GM23338 (cell line): ENCODE results near the gene CAMKK2. TPM values are rescaled to one million over a fixed set of nuclear protein-coding genes. Genes with fewer than 3 reads are reported as not detected.

Source experiments
- ATAC-seq: fragments of 200-7000 bp; cut with Tn5 transposase; 3 replicates; pipeline ENCODE4 v1.9.1; 2020
- DNase-seq: peaks from one replicate; pipeline ENCODE4 v3.0.0-alpha.2; 2015; ENCODE audit warnings: low spot score
- H2AFZ ChIP-seq: fragments of 200-600 bp; sonication (generic); 2 replicates; pipeline ENCODE4 v1.8.0; 2016; ENCODE audit warnings: antibody characterized with exemption, mild to moderate bottlenecking, moderate library complexity
- H3F3A ChIP-seq: fragments of 200-600 bp; sonication (generic); replicated peaks from 2 replicates; pipeline ENCODE4 v1.8.0; 2017; ENCODE audit warnings: antibody characterized with exemption, mixed run types, low read depth
- H3K27ac ChIP-seq: fragments of 200-600 bp; sonication (generic); 2 replicates; pipeline ENCODE4 v1.6.1; 2016; ENCODE audit warnings: low read depth
- H3K27me3 ChIP-seq: fragments of 200-600 bp; sonication (generic); 2 replicates; pipeline ENCODE4 v1.8.0; 2016; ENCODE audit warnings: mild to moderate bottlenecking, mixed run types, moderate library complexity; ENCODE audit not compliant: insufficient read depth
- H3K36me3 ChIP-seq: fragments of 200-600 bp; sonication (generic); 2 replicates; pipeline ENCODE4 v1.8.0; 2016; ENCODE audit warnings: mild to moderate bottlenecking; ENCODE audit not compliant: insufficient read depth
- H3K4me1 ChIP-seq: fragments of 200-600 bp; sonication (generic); 2 replicates; pipeline ENCODE4 v1.8.0; 2016; ENCODE audit warnings: mild to moderate bottlenecking, moderate library complexity; ENCODE audit not compliant: insufficient read depth
- H3K4me2 ChIP-seq: fragments of 200-600 bp; sonication (generic); 2 replicates; pipeline ENCODE4 v1.7.1; 2017; ENCODE audit warnings: mixed run types
- H3K4me3 ChIP-seq: fragments of 200-600 bp; sonication (generic); 2 replicates; pipeline ENCODE4 v1.6.1; 2016; ENCODE audit warnings: mixed run types
- H3K79me2 ChIP-seq: fragments of 200-600 bp; sonication (generic); replicated peaks from 2 replicates; pipeline ENCODE4 v1.8.0; 2017; ENCODE audit warnings: mild to moderate bottlenecking; ENCODE audit not compliant: insufficient read depth
- H3K9me2 ChIP-seq: fragments of 200-600 bp; sonication (generic); 2 replicates; pipeline ENCODE4 v1.8.0; 2017; ENCODE audit not compliant: insufficient read depth
- H4K20me1 ChIP-seq: fragments of 200-600 bp; sonication (generic); replicated peaks from 2 replicates; pipeline ENCODE4 v1.8.0; 2017; ENCODE audit warnings: mild to moderate bottlenecking; ENCODE audit not compliant: insufficient read depth
- H3K27ac Mint-ChIP-seq: 2 replicates; pipeline ENCODE4 v1.8.0; 2020; ENCODE audit warnings: inconsistent platforms, mild to moderate bottlenecking, moderate library complexity, mixed read lengths
- H3K27me3 Mint-ChIP-seq: 3 replicates; pipeline ENCODE4 v1.8.0; 2022; ENCODE audit warnings: low read depth, mild to moderate bottlenecking, moderate library complexity, mixed read lengths, inconsistent platforms; ENCODE audit not compliant: insufficient read depth, poor library complexity
- H3K36me3 Mint-ChIP-seq: 3 replicates; pipeline ENCODE4 v1.8.0; 2021; ENCODE audit warnings: low read depth, mild to moderate bottlenecking, inconsistent platforms, moderate library complexity, mixed read lengths
- H3K4me1 Mint-ChIP-seq: 3 replicates; pipeline ENCODE4 v1.8.0; 2020; ENCODE audit warnings: mild to moderate bottlenecking, inconsistent platforms, mixed read lengths
- H3K4me3 Mint-ChIP-seq: 3 replicates; pipeline ENCODE4 v1.8.0; 2021; ENCODE audit warnings: moderate library complexity, mild to moderate bottlenecking, inconsistent platforms, mixed read lengths
- H3K9me3 Mint-ChIP-seq: 3 replicates; pipeline ENCODE4 v1.8.0; 2020; ENCODE audit warnings: moderate library complexity, mild to moderate bottlenecking, inconsistent platforms, mixed read lengths
- EZH2 ChIP-seq: fragments of 200-600 bp; sonication (generic); IDR thresholded peaks from one replicate; pipeline ENCODE4 v1.8.0; 2017; ENCODE audit warnings: antibody characterized with exemption, mild to moderate bottlenecking, low read depth; ENCODE audit not compliant: unreplicated experiment
- EZH2phosphoT487 ChIP-seq: fragments of 200-600 bp; sonication (generic); IDR thresholded peaks from one replicate; pipeline ENCODE4 v1.8.1; 2018; ENCODE audit warnings: antibody characterized with exemption; ENCODE audit not compliant: unreplicated experiment
- POLR2AphosphoS5 ChIP-seq: IDR thresholded peaks from 2 replicates; pipeline ENCODE4 v1.6.1; 2016; ENCODE audit warnings: antibody characterized with exemption, low read depth
- ZNF331 ChIP-seq: fragments of 250-450 bp; sonication (Bioruptor Pico); IDR thresholded peaks from 2 replicates; pipeline ENCODE4 v1.5.0; 2020; ENCODE audit warnings: low read depth, mild to moderate bottlenecking, moderate library complexity
- polyA plus RNA-seq: library from polyadenylated mRNA; unstranded; fragments of >200 nt; fragmentation: Nextera tagmentation; extraction: Ambion mirVana; gene quantifications from 2 replicates; pipeline ENCODE4 v1.2.1, GENCODE V29; 2016
- total RNA-seq: library from RNA; depleted of rRNA; stranded (reverse); fragments of >200 nt; shearing (Covaris generic); gene quantifications from 2 replicates; pipeline ENCODE4 v1.2.3, GENCODE V29; 2014
- TF ChIP-seq, protein P1 (sequence below): IDR thresholded peaks from one replicate; pipeline ENCODE4 v1.6.1; 2018; ENCODE audit warnings: antibody characterized with exemption; ENCODE audit not compliant: unreplicated experiment
- TF ChIP-seq, protein P2 (sequence below): IDR thresholded peaks from 2 replicates; pipeline ENCODE4 v1.6.1; 2016; ENCODE audit warnings: antibody characterized with exemption

Gene CAMKK2
- total and polyA plus RNA-seq, 2 experiments from 2014 or later = 10.3 to 26.4 TPM

DNA sequence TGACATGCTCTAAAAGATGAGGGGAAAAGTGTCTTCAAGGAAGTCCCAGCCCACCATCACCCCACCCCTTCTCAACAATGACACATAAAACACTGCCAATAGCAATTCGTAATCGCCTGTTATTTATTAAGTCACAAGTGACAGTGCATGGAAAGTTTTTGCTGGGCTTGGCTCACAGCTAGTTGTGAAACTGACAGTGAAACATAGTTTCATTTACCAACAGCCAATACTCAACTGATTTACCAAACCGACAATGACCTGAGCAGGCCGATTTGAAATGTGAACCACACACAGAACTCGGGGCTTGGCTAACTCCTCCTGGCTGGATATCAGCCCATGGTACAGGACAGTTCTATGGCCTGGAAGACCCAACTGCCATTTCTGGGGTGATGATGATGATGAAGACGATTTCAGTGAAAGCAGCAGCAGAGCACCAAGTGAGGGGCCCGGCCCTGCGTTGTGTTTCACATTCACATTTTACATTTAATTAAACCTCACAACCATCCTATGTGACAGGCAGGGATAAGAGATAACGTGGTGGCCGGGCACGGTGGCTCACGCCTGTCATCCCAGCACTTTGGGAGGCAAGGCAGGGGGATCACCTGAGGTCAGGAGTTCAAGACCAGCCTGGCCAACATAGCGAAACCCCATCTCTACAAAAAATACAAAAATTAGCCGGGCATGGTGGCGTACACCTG, 42.7 kb downstream of the CAMKK2 start (continued):
- TF ChIP-seq, protein P1, sequence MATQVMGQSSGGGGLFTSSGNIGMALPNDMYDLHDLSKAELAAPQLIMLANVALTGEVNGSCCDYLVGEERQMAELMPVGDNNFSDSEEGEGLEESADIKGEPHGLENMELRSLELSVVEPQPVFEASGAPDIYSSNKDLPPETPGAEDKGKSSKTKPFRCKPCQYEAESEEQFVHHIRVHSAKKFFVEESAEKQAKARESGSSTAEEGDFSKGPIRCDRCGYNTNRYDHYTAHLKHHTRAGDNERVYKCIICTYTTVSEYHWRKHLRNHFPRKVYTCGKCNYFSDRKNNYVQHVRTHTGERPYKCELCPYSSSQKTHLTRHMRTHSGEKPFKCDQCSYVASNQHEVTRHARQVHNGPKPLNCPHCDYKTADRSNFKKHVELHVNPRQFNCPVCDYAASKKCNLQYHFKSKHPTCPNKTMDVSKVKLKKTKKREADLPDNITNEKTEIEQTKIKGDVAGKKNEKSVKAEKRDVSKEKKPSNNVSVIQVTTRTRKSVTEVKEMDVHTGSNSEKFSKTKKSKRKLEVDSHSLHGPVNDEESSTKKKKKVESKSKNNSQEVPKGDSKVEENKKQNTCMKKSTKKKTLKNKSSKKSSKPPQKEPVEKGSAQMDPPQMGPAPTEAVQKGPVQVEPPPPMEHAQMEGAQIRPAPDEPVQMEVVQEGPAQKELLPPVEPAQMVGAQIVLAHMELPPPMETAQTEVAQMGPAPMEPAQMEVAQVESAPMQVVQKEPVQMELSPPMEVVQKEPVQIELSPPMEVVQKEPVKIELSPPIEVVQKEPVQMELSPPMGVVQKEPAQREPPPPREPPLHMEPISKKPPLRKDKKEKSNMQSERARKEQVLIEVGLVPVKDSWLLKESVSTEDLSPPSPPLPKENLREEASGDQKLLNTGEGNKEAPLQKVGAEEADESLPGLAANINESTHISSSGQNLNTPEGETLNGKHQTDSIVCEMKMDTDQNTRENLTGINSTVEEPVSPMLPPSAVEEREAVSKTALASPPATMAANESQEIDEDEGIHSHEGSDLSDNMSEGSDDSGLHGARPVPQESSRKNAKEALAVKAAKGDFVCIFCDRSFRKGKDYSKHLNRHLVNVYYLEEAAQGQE = no peak

DNA sequence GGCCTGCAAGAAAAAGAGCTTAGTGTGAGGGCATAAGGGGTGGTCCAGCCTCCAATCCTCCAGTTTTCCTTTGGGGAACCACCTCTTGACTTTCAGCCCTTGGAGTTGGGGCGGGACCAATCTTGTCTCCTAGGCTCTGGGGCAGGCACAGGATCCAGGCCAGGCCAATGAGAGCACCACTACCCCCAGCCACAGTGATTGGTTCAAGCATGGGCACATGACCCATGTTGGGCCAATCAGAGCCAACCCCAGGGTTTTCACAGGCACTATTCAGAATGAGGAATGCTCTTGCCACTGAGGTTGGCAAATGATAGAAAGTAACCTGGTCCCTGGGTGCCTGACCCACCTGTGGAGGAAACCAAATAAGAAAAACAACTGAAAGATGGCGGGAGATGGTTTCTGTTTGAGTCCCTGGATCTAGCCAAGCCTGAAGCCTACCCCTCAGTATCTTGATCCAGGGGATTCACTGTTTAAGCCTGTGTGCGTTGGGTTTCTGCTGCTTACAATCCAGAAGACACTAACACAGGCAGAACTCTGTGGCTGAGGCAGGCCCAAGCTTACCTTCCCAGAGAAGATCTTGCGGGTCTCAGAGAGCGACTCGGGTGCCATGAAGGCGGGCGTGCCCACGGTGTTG, 43.7 kb downstream of the CAMKK2 start:
- no peaks in the 10 kb centered on the region for H3K9me2 ChIP-seq
- H3K27ac Mint-ChIP-seq = no peak overlapping the region; the same call in 1 of the 2 replicates
- no peaks in the 10 kb centered on the region for H3K4me1 Mint-ChIP-seq
- no peak overlapping the region for H3K4me2 ChIP-seq
- ATAC-seq = peak; percentile 33; the same call in 1 of the 3 replicates
- no peaks in the 10 kb centered on the region for H3K79me2 ChIP-seq
- H3K9me3 Mint-ChIP-seq = no peaks in the 10 kb centered on the region
- H3K27me3 ChIP-seq = no peaks in the 10 kb centered on the region
- no peaks in the 10 kb centered on the region for H3F3A ChIP-seq
- TF ChIP-seq ZNF331 (CRISPR knock-in tag) = no peak
- TF ChIP-seq, protein P1 = no peak
- TF ChIP-seq EZH2 = no peak
- TF ChIP-seq, protein P2, sequence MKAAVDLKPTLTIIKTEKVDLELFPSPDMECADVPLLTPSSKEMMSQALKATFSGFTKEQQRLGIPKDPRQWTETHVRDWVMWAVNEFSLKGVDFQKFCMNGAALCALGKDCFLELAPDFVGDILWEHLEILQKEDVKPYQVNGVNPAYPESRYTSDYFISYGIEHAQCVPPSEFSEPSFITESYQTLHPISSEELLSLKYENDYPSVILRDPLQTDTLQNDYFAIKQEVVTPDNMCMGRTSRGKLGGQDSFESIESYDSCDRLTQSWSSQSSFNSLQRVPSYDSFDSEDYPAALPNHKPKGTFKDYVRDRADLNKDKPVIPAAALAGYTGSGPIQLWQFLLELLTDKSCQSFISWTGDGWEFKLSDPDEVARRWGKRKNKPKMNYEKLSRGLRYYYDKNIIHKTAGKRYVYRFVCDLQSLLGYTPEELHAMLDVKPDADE = no peak
- TF ChIP-seq EZH2phosphoT487 = no peak
- no peak for TF ChIP-seq POLR2AphosphoS5
- no peak overlapping the region for H2AFZ ChIP-seq
- no peak overlapping the region for H3K4me3 ChIP-seq
- no peaks in the 10 kb centered on the region for H3K4me1 ChIP-seq
- H4K20me1 ChIP-seq = 0 out of 2 replicates have a peak, but pooled peaks cover 3% of the 10 kb centered on the region
- no peak for DNase-seq
- no peaks in the 10 kb centered on the region; the same call in 1 of the 2 replicates for H3K36me3 ChIP-seq
- H3K27ac ChIP-seq = no peak overlapping the region
- no peak overlapping the region; the same call in 2 of the 3 replicates for H3K4me3 Mint-ChIP-seq
- H3K36me3 Mint-ChIP-seq = peaks cover 63% of the 10 kb centered on the region
- H3K27me3 Mint-ChIP-seq = peaks cover 4% of the 10 kb centered on the region
